PFSK-1 (cell line): ENCODE results near the gene ABHD12.

Experiments used
- FOXP2 ChIP-seq: optimal IDR thresholded peaks from 2 replicates; pipeline ENCODE3; 2011; ENCODE audit warnings: borderline replicate concordance, control low read depth, inconsistent platforms; ENCODE audit not compliant: insufficient read depth; ENCODE audit errors: extremely low read length, extremely low read depth
- POLR2AphosphoS5 ChIP-seq: IDR thresholded peaks from 2 replicates; pipeline ENCODE4 v1.6.1; 2012; ENCODE audit warnings: low read depth, mild to moderate bottlenecking, control low read depth, low read length, moderate library complexity
- SIN3A ChIP-seq: IDR thresholded peaks from 2 replicates; pipeline ENCODE4 v1.6.1; 2012; ENCODE audit warnings: mild to moderate bottlenecking, low read length, moderate library complexity, borderline replicate concordance; ENCODE audit not compliant: insufficient read depth
- TAF1 ChIP-seq: IDR thresholded peaks from 2 replicates; pipeline ENCODE4 v1.6.1; 2012; ENCODE audit warnings: low read length, control low read depth, borderline replicate concordance; ENCODE audit not compliant: insufficient read depth
- TF ChIP-seq, protein P1 (sequence below), 2 experiments: IDR thresholded peaks; 2 replicates each; pipeline versions ENCODE4 v1.6.1 to v1.8.0; 2011 to 2012; ENCODE audit warnings: low read depth in 2 of 2, low read length in 2 of 2, control low read depth in 1 of 2, inconsistent platforms in 1 of 2, mild to moderate bottlenecking in 1 of 2, moderate library complexity in 1 of 2; ENCODE audit not compliant: insufficient read depth in 1 of 2

DNA sequence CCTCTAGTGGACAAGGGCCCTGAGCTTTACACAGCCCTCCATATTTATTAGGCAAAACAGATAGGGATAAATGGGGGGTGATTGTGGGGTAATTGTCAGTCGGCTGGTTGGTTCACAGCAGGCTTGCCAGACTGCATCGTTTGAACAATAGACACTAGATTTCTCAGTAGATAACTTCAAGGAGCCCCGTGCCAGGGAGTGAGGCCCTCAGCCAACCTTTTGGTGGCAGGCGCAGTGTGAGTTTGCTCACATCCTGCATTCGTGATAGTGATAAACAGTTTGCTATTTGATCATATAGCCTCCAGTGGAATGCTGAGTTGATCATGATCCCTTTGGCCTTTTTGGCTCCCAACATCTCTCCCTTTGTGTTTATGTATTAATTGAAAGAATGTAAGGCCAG lies 3.6 kb upstream of the ABHD12 start:
- no peak for TF ChIP-seq POLR2AphosphoS5
- TF ChIP-seq, protein P1, sequence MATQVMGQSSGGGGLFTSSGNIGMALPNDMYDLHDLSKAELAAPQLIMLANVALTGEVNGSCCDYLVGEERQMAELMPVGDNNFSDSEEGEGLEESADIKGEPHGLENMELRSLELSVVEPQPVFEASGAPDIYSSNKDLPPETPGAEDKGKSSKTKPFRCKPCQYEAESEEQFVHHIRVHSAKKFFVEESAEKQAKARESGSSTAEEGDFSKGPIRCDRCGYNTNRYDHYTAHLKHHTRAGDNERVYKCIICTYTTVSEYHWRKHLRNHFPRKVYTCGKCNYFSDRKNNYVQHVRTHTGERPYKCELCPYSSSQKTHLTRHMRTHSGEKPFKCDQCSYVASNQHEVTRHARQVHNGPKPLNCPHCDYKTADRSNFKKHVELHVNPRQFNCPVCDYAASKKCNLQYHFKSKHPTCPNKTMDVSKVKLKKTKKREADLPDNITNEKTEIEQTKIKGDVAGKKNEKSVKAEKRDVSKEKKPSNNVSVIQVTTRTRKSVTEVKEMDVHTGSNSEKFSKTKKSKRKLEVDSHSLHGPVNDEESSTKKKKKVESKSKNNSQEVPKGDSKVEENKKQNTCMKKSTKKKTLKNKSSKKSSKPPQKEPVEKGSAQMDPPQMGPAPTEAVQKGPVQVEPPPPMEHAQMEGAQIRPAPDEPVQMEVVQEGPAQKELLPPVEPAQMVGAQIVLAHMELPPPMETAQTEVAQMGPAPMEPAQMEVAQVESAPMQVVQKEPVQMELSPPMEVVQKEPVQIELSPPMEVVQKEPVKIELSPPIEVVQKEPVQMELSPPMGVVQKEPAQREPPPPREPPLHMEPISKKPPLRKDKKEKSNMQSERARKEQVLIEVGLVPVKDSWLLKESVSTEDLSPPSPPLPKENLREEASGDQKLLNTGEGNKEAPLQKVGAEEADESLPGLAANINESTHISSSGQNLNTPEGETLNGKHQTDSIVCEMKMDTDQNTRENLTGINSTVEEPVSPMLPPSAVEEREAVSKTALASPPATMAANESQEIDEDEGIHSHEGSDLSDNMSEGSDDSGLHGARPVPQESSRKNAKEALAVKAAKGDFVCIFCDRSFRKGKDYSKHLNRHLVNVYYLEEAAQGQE (IDR thresholded peaks at IDR 0.05; ENCODE audit: insufficient read depth in 1 of 2, low read depth in 2 of 2, low read length in 2 of 2) = no peak
- TF ChIP-seq TAF1 = no peak
- TF ChIP-seq SIN3A = no peak
- no peak for TF ChIP-seq FOXP2
